T47D (cell line): ENCODE data around the gene STXBP5.

Experiments used
- DNase-seq, 2 experiments: peaks; one replicate each; pipeline versions ENCODE4 v3.0.0 to v3.0.0-alpha.2; 2011 to 2012; ENCODE audit warnings: low read depth in 1 of 2, low spot score in 1 of 2
- JUND ChIP-seq: IDR thresholded peaks from 2 replicates; pipeline ENCODE4 v1.6.1; 2012; ENCODE audit warnings: low read depth
- in situ Hi-C: cut with HindIII; loops from 2 replicates; pipeline ENCODE4 v1.10.0; 2016; ENCODE audit warnings: low sequenced_read_pairs, low pct_unique_long_range_greater_than_20kb

The STXBP5 gene

GRCh38 chr6:147220345-147220744 lies 16.1 kb downstream of the STXBP5 start:
- in situ Hi-C loops: no loop called here
- no peak for TF ChIP-seq JUND
- no peak for DNase-seq

- in situ Hi-C loops: no loop called here
- no peak for TF ChIP-seq JUND
- DNase-seq: no peak
Measured at GRCh38 chr6:147221739-147222138, 17.5 kb downstream of the STXBP5 start.

GRCh38 chr6:147222160-147222838 lies 18.1 kb downstream of the STXBP5 start:
- DNase-seq: peak in 1 of 2 experiments; percentile 40
- in situ Hi-C loops: no loop called here
- TF ChIP-seq JUND: no peak

GRCh38 chr6:147223736-147224135 lies 19.5 kb downstream of the STXBP5 start:
- in situ Hi-C loops: no loop called here

GRCh38 chr6:147226163-147226724 lies 22.0 kb downstream of the STXBP5 start:
- TF ChIP-seq JUND: no peak
- DNase-seq: no peak
- in situ Hi-C loops: no loop called here

More at GRCh38 chr6:147223736-147224135, 19.5 kb downstream of the STXBP5 start:
- no peak for TF ChIP-seq JUND
- DNase-seq: no peak

- in situ Hi-C loops: no loop called here
- no peak for DNase-seq
- TF ChIP-seq JUND: no peak
Measured at GRCh38 chr6:147226877-147227276, 22.7 kb downstream of the STXBP5 start.

GRCh38 chr6:147227770-147228320 lies 23.6 kb downstream of the STXBP5 start:
- in situ Hi-C loops: no loop called here
- TF ChIP-seq JUND: no peak
- DNase-seq: no peak

- DNase-seq: no peak
- in situ Hi-C loops: no loop called here
- no peak for TF ChIP-seq JUND
Measured at GRCh38 chr6:147231589-147231988, 27.4 kb downstream of the STXBP5 start.

- in situ Hi-C loops: no loop called here
- TF ChIP-seq JUND: no peak
- DNase-seq: no peak
Measured at GRCh38 chr6:147234685-147235084, 30.5 kb downstream of the STXBP5 start.

GRCh38 chr6:147238164-147238563 lies 33.9 kb downstream of the STXBP5 start:
- in situ Hi-C loops: no loop called here
- DNase-seq: no peak
- no peak for TF ChIP-seq JUND

- in situ Hi-C loops: no loop called here
- TF ChIP-seq JUND: no peak
- DNase-seq: no peak
Measured at GRCh38 chr6:147238906-147239305, 34.7 kb downstream of the STXBP5 start.

GRCh38 chr6:147244832-147245231 lies 40.6 kb downstream of the STXBP5 start:
- no peak for DNase-seq
- in situ Hi-C loops: no loop called here

GRCh38 chr6:147245693-147246092 lies 41.5 kb downstream of the STXBP5 start:
- no peak for DNase-seq
- in situ Hi-C loops: no loop called here
- no peak for TF ChIP-seq JUND

More at GRCh38 chr6:147244832-147245231, 40.6 kb downstream of the STXBP5 start:
- TF ChIP-seq JUND: no peak
